Duodenal mucosa (tissue), 2 donors: ENCODE measurements around the gene WNT2.

Experiments used
- H3K27ac ChIP-seq: one replicate; pipeline ENCODE4 v1.7.0; 2013; ENCODE audit warnings: low read depth, low read length
- H3K27me3 ChIP-seq, 2 donors: one replicate each; pipeline ENCODE4 v1.7.0; 2013; ENCODE audit warnings: low read length in 2 of 2, control low read depth in 1 of 2; ENCODE audit not compliant: insufficient read depth in 2 of 2, control insufficient read depth in 1 of 2
- H3K36me3 ChIP-seq, 2 donors: one replicate each; pipeline ENCODE4 v1.7.0; 2013; ENCODE audit warnings: low read length in 2 of 2, control low read depth in 1 of 2; ENCODE audit not compliant: insufficient read depth in 2 of 2, control insufficient read depth in 1 of 2
- H3K4me1 ChIP-seq, 2 donors: one replicate each; pipeline ENCODE4 v1.7.0; 2013; ENCODE audit warnings: low read length in 2 of 2, control low read depth in 1 of 2; ENCODE audit not compliant: insufficient read depth in 2 of 2, control insufficient read depth in 1 of 2
- H3K4me3 ChIP-seq, 2 donors: one replicate each; pipeline ENCODE4 v1.7.0; 2013; ENCODE audit warnings: low read length in 2 of 2, low read depth in 1 of 2
- H3K9ac ChIP-seq, 2 donors: one replicate each; pipeline ENCODE4 v1.7.0; 2013; ENCODE audit warnings: low read length in 2 of 2, low read depth in 1 of 2
- H3K9me3 ChIP-seq, 2 donors: one replicate each; pipeline ENCODE4 v1.7.0; 2013; ENCODE audit warnings: low read length in 2 of 2, control low read depth in 1 of 2; ENCODE audit not compliant: control insufficient read depth in 1 of 2

Gene WNT2

DNA sequence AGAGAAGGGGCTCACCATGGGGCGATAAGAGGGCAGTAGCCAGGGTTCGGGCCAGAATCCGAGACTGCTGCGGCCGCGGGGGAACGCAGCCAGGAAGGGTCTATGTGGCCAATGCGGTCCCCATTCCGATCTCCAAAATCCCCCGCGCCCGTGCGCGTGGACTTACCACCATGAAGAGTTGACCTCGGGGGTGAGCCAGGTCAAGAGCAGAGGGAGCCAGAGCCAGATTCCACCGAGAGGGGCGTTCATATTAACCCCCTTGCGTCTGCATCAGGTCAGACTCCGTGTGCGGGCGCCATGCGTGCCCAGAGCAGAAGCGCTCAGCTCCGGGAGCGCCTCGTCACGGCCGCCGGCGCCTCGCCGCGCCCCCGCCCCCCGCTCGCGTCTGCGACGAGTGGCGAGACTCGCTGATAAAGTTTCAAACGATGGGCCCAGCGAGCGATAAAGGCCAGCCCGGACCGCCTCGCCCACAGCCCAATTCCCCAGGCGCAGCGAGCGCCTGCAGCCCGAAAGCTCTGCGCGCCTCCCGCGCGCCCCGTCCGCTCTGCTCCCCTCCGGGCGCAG lies at the start of gene WNT2:
Gene WNT2 (minus strand): TSS at position 318 of the 564 bp plus-strand sequence. CDS start 69 bp downstream, at position 249.
- Histone ChIP-seq H3K27me3 (peaks cover 52 to 59% of the 10 kb centered on the region in 2 donors), H3K27ac (no peak within 1 kb of the TSS), H3K4me3 (peak within 1 kb of the TSS; percentile 53 to 62), H3K9me3 (no peaks in the 10 kb centered on the region), H3K36me3 (no peaks in the 10 kb centered on the region), H3K4me1 (peaks cover 5 to 21% of the 10 kb centered on the region in 2 donors), H3K9ac (no peak within 1 kb of the TSS)

GRCh38 chr7:117372073-117372472 lies 49.2 kb upstream of the WNT2 start:
- no peak overlapping the region for H3K9ac ChIP-seq

GRCh38 chr7:117364339-117365080 lies 41.7 kb upstream of the WNT2 start:
- Histone ChIP-seq H3K9ac (no peak overlapping the region), H3K27me3 (no peaks in the 10 kb centered on the region), H3K4me3 (no peak overlapping the region)

More at GRCh38 chr7:117372073-117372472, 49.2 kb upstream of the WNT2 start:
- H3K27me3 ChIP-seq, result no peaks in the 10 kb centered on the region
- no peaks in the 10 kb centered on the region for H3K9me3 ChIP-seq
- no peak overlapping the region for H3K4me3 ChIP-seq
- no peaks in the 10 kb centered on the region for H3K36me3 ChIP-seq
- H3K4me1 ChIP-seq, result no peaks in the 10 kb centered on the region
- no peak overlapping the region for H3K27ac ChIP-seq

GRCh38 chr7:117362294-117362888 lies 39.5 kb upstream of the WNT2 start:
- Histone ChIP-seq H3K9me3 (no peaks in the 10 kb centered on the region), H3K4me1 (no peaks in the 10 kb centered on the region), H3K27ac (no peak overlapping the region), H3K9ac (no peak overlapping the region), H3K36me3 (no peaks in the 10 kb centered on the region), H3K4me3 (no peak overlapping the region), H3K27me3 (no peaks in the 10 kb centered on the region)

More at GRCh38 chr7:117364339-117365080, 41.7 kb upstream of the WNT2 start:
- no peak overlapping the region for H3K27ac ChIP-seq
- H3K36me3 ChIP-seq, result no peaks in the 10 kb centered on the region
- H3K9me3 ChIP-seq, result no peaks in the 10 kb centered on the region
- H3K4me1 ChIP-seq, result no peaks in the 10 kb centered on the region

- no peak overlapping the region for H3K4me3 ChIP-seq
- H3K4me1 ChIP-seq, result no peaks in the 10 kb centered on the region
- no peaks in the 10 kb centered on the region for H3K9me3 ChIP-seq
- H3K27ac ChIP-seq, result no peak overlapping the region
- H3K9ac ChIP-seq, result no peak overlapping the region
- H3K36me3 ChIP-seq, result no peaks in the 10 kb centered on the region
- H3K27me3 ChIP-seq, result no peaks in the 10 kb centered on the region
These were observed 27.2 kb upstream of the WNT2 start for GRCh38 chr7:117350027-117350426.

GRCh38 chr7:117349570-117349969 lies 26.7 kb upstream of the WNT2 start:
- no peak overlapping the region for H3K9ac ChIP-seq
- H3K4me3 ChIP-seq, result no peak overlapping the region
- no peaks in the 10 kb centered on the region for H3K27me3 ChIP-seq
- no peaks in the 10 kb centered on the region for H3K36me3 ChIP-seq
- H3K9me3 ChIP-seq, result no peaks in the 10 kb centered on the region
- no peaks in the 10 kb centered on the region for H3K4me1 ChIP-seq
- no peak overlapping the region for H3K27ac ChIP-seq

GRCh38 chr7:117347962-117348672 lies 25.3 kb upstream of the WNT2 start:
- no peak overlapping the region for H3K4me3 ChIP-seq
- H3K9ac ChIP-seq, result no peak overlapping the region
- no peaks in the 10 kb centered on the region for H3K9me3 ChIP-seq
- H3K4me1 ChIP-seq, result no peaks in the 10 kb centered on the region
- no peaks in the 10 kb centered on the region for H3K36me3 ChIP-seq
- H3K27me3 ChIP-seq, result no peaks in the 10 kb centered on the region
- no peak overlapping the region for H3K27ac ChIP-seq

GRCh38 chr7:117347480-117347879 lies 24.6 kb upstream of the WNT2 start:
- H3K9ac ChIP-seq, result no peak overlapping the region
- H3K9me3 ChIP-seq, result no peaks in the 10 kb centered on the region
- H3K27me3 ChIP-seq, result no peaks in the 10 kb centered on the region
- no peaks in the 10 kb centered on the region for H3K4me1 ChIP-seq
- no peak overlapping the region for H3K27ac ChIP-seq
- H3K36me3 ChIP-seq, result no peaks in the 10 kb centered on the region
- H3K4me3 ChIP-seq, result no peak overlapping the region

- H3K27ac ChIP-seq, result no peak overlapping the region
- no peak overlapping the region for H3K9ac ChIP-seq
- no peak overlapping the region for H3K4me3 ChIP-seq
- H3K4me1 ChIP-seq, result no peaks in the 10 kb centered on the region
- H3K9me3 ChIP-seq, result no peaks in the 10 kb centered on the region
- H3K36me3 ChIP-seq, result no peaks in the 10 kb centered on the region
- no peaks in the 10 kb centered on the region for H3K27me3 ChIP-seq
These were observed 23.3 kb upstream of the WNT2 start for GRCh38 chr7:117346161-117346560.

GRCh38 chr7:117338020-117338419 lies 15.2 kb upstream of the WNT2 start:
- Histone ChIP-seq H3K9ac (no peak overlapping the region), H3K9me3 (no peaks in the 10 kb centered on the region), H3K27ac (no peak overlapping the region), H3K4me1 (no peaks in the 10 kb centered on the region), H3K27me3 (no peaks in the 10 kb centered on the region), H3K4me3 (no peak overlapping the region), H3K36me3 (no peaks in the 10 kb centered on the region)
